ENCODE data around the gene C14orf93.

The C14orf93 gene

DNA sequence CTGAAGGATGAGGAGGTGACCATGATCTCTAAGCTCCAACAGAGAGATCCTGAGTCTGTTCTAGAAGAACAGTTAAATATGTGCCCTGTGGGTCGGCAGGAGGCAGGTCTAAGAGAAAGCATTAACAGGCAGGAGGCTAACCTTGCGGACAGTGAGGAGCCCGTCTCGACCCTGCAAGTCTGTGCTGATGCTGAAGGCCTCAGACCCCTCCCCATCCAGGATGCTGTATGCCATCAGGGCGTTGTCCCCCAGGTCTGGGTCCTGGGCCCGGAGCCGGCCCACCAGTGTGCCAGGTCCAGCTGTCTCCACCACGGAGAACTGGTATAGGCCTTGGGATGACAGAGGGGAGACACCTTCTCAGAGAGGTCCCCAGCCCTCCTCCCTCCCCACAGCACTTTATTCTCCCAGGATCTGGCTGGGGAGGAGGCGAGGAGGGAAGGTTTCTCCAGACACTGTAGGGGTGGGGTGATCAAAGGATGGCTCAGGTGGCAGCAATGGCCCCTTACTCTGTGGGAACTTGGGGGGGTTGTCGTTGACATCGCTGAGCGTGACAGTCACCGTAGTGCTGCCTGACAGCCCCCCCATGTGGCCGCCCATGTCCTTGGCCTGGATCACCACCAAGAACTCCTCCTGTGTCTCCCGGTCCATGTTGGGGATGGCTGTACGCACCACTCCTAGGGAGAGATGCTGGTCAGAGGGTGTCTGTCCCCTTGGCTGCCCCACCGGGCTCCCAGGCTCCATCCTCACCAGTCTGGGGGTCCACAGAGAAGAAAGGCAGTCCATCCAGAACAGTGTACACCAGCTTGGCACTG, 44.3 kb upstream of the C14orf93 start:
- DNase-seq (ENCODE audit: low read depth, low spot score) = no peak
- Histone ChIP-seq H3K27me3 (ENCODE audit: control insufficient read depth, insufficient read depth, low read length) (no peaks in the 10 kb centered on the region), H3K4me3 (ENCODE audit: low read length) (no peak overlapping the region), H3K27ac (ENCODE audit: low read length) (no peak overlapping the region), H3K4me1 (ENCODE audit: control insufficient read depth, insufficient read depth, low read length) (peaks cover 6% of the 10 kb centered on the region; the same call in 1 of the 2 replicates), H3K36me3 (ENCODE audit: control insufficient read depth, insufficient read depth, low read length) (peaks cover 3% of the 10 kb centered on the region; the same call in 1 of the 2 replicates), H3K9me3 (ENCODE audit: control insufficient read depth, insufficient read depth, low read length) (no peaks in the 10 kb centered on the region)
- no CpG with 5 or more reads among the region's 17 CpGs for WGBS (ENCODE audit: insufficient coverage, insufficient read length)

DNA sequence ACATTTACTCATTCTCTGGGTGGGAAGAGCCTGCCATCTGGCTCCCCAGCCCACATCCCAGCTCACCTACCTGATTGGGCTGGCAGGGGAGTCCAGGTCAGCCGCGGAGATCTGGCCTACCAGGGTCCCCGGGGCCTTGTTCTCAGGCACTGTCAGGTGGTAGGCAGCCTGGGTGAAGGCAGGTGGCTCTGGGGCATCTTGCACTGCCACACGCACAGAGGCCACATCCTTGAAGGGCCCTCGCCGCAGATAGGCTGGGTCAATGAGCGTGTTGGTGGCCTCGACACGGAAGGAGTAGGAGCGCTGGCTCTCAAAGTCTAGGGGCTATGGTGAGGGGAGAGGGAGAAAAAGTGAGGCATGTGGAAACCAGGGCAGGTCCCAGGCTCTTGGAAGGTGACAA, 43.5 kb upstream of the C14orf93 start:
- peaks cover 6% of the 10 kb centered on the region; the same call in 1 of the 2 replicates for H3K4me1 ChIP-seq (ENCODE audit: control insufficient read depth, insufficient read depth, low read length)
- H3K9me3 ChIP-seq (ENCODE audit: control insufficient read depth, insufficient read depth, low read length) = no peaks in the 10 kb centered on the region
- no peak for DNase-seq (ENCODE audit: low read depth, low spot score)
- H3K4me3 ChIP-seq (ENCODE audit: low read length) = no peak overlapping the region
- H3K27me3 ChIP-seq (ENCODE audit: control insufficient read depth, insufficient read depth, low read length) = no peaks in the 10 kb centered on the region
- no peak overlapping the region for H3K27ac ChIP-seq (ENCODE audit: low read length)
- no peaks in the 10 kb centered on the region for H3K36me3 ChIP-seq (ENCODE audit: control insufficient read depth, insufficient read depth, low read length)
- no CpG with 5 or more reads among the region's 10 CpGs for WGBS (ENCODE audit: insufficient coverage, insufficient read length)

DNA sequence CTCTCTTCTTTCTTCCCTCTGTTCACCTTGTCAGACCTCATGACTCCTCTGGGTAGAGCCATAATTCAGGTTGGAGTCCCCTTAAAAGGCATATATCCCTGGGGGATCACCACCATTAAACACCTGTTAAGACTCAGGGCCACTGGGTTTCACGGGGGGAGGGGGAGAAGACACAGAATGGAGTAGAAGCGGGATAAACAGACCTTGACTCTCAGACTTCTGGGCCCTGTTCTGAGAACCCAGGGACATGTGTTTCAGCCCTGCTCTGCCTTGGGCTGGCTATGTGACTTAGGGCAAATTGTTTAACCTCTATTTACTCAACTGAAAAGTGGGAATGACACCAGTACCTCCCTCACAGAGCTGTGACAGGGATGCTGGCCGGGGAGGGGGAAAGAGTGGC, 42.7 kb upstream of the C14orf93 start:
- Histone ChIP-seq H3K36me3 (ENCODE audit: control insufficient read depth, insufficient read depth, low read length) (no peaks in the 10 kb centered on the region), H3K9me3 (ENCODE audit: control insufficient read depth, insufficient read depth, low read length) (no peaks in the 10 kb centered on the region), H3K27ac (ENCODE audit: low read length) (no peak overlapping the region), H3K27me3 (ENCODE audit: control insufficient read depth, insufficient read depth, low read length) (no peaks in the 10 kb centered on the region), H3K4me1 (ENCODE audit: control insufficient read depth, insufficient read depth, low read length) (peaks cover 4% of the 10 kb centered on the region; the same call in 1 of the 2 replicates), H3K4me3 (ENCODE audit: low read length) (no peak overlapping the region)
- no CpG with 5 or more reads among the region's 3 CpGs for WGBS (ENCODE audit: insufficient coverage, insufficient read length)
- DNase-seq (ENCODE audit: low read depth, low spot score) = no peak

DNA sequence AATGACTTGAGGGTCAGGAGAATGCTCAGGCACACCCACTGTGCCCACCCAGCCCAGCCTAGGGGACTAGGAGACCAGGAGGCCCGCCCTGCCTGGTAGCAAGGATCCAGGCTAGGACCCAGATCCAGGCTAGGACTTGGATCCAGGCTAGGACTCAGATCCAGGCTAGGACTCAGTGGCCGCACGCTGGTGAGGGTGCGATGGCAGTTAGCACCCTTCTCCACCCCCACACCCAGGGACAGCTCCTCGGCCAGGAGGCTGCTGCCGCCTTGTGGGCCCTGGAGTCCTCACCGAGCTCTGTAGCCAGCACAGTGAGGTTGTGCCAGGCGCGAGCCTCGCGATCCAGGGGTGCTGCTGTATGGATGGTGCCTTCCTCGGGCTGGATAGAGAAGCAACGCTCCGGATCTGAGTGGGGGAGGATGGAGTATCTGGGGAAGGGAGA, 42.3 kb upstream of the C14orf93 start:
- Histone ChIP-seq H3K9me3 (ENCODE audit: control insufficient read depth, insufficient read depth, low read length) (no peaks in the 10 kb centered on the region), H3K36me3 (ENCODE audit: control insufficient read depth, insufficient read depth, low read length) (no peaks in the 10 kb centered on the region), H3K27me3 (ENCODE audit: control insufficient read depth, insufficient read depth, low read length) (no peaks in the 10 kb centered on the region), H3K4me3 (ENCODE audit: low read length) (no peak overlapping the region), H3K27ac (ENCODE audit: low read length) (no peak overlapping the region), H3K4me1 (ENCODE audit: control insufficient read depth, insufficient read depth, low read length) (peaks cover 4% of the 10 kb centered on the region; the same call in 1 of the 2 replicates)
- no CpG with 5 or more reads among the region's 14 CpGs for WGBS (ENCODE audit: insufficient coverage, insufficient read length)
- DNase-seq (ENCODE audit: low read depth, low spot score) = no peak

DNA sequence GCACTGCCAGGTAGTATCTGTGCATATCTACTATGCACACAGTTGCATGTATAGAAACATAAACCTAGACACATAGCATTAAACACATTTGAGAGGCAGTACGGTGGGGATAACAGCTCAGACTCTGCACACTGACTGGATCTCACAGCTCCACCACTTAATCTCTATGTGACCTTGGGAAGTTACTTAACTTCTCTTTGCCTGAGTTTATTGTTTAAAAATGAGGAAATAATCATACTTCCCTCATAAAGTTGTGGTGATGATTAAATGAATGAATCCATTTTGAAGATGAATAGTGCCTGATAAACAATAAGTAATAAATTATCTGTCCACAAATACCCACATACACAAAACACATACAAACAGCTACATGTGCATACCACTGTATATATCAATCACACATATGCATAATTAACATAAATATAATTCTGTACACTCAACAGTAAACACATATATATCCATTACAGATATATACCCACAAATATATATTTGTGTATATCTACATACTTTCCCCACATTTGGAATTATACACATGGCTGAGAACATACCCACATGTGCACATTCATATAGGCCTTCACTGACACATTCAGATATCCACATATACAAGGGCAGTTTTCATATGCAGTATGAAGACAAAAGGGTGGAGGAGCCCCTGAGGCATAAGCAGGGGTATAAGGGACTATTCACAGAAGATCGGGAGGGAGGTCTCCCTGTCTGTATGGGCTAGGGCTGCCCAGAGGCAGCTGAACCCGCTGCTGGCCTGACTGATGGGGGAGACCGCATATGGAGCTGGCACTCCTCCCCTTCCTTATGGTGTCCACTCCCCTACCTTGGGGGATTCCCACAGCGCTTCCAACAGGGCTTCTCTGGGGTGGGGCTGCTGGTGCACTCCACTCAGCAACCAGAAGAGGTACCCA, 41.5 kb upstream of the C14orf93 start:
- H3K9me3 ChIP-seq (ENCODE audit: control insufficient read depth, insufficient read depth, low read length) = no peaks in the 10 kb centered on the region
- H3K27me3 ChIP-seq (ENCODE audit: control insufficient read depth, insufficient read depth, low read length) = no peaks in the 10 kb centered on the region
- H3K4me3 ChIP-seq (ENCODE audit: low read length) = no peak overlapping the region
- no peak overlapping the region for H3K27ac ChIP-seq (ENCODE audit: low read length)
- H3K4me1 ChIP-seq (ENCODE audit: control insufficient read depth, insufficient read depth, low read length) = peaks cover 4% of the 10 kb centered on the region; the same call in 1 of the 2 replicates
- no peak for DNase-seq (ENCODE audit: low read depth, low spot score)
- H3K36me3 ChIP-seq (ENCODE audit: control insufficient read depth, insufficient read depth, low read length) = no peaks in the 10 kb centered on the region
- WGBS (ENCODE audit: insufficient coverage, insufficient read length) = no CpG with 5 or more reads among the region's 5 CpGs

DNA sequence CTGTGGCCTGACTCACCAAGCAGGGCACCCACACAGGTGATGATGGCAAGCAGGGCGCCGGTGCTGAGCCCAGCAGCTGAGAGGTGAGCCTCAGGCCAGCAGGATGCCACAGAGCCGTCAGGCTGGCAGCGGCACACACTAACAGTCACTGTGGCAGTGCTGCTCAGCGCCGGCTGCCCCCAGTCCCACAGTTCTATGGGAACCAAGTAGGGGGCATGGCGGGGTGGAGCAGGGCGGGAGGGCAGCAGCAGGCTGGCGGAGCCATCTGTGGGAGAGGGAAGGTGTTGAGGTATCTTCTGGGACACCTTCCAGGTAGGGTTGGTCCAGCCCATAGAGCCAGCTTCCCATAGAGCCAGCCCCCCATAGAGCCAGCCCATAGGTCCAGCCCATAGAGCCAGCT, 39.1 kb upstream of the C14orf93 start:
- Histone ChIP-seq H3K4me1 (ENCODE audit: control insufficient read depth, insufficient read depth, low read length) (no peaks in the 10 kb centered on the region; the same call in 1 of the 2 replicates), H3K27ac (ENCODE audit: low read length) (no peak overlapping the region), H3K9me3 (ENCODE audit: control insufficient read depth, insufficient read depth, low read length) (no peaks in the 10 kb centered on the region), H3K4me3 (ENCODE audit: low read length) (no peak overlapping the region), H3K36me3 (ENCODE audit: control insufficient read depth, insufficient read depth, low read length) (no peaks in the 10 kb centered on the region), H3K27me3 (ENCODE audit: control insufficient read depth, insufficient read depth, low read length) (no peaks in the 10 kb centered on the region)
- no CpG with 5 or more reads among the region's 9 CpGs for WGBS (ENCODE audit: insufficient coverage, insufficient read length)
- DNase-seq (ENCODE audit: low read depth, low spot score) = no peak

DNA sequence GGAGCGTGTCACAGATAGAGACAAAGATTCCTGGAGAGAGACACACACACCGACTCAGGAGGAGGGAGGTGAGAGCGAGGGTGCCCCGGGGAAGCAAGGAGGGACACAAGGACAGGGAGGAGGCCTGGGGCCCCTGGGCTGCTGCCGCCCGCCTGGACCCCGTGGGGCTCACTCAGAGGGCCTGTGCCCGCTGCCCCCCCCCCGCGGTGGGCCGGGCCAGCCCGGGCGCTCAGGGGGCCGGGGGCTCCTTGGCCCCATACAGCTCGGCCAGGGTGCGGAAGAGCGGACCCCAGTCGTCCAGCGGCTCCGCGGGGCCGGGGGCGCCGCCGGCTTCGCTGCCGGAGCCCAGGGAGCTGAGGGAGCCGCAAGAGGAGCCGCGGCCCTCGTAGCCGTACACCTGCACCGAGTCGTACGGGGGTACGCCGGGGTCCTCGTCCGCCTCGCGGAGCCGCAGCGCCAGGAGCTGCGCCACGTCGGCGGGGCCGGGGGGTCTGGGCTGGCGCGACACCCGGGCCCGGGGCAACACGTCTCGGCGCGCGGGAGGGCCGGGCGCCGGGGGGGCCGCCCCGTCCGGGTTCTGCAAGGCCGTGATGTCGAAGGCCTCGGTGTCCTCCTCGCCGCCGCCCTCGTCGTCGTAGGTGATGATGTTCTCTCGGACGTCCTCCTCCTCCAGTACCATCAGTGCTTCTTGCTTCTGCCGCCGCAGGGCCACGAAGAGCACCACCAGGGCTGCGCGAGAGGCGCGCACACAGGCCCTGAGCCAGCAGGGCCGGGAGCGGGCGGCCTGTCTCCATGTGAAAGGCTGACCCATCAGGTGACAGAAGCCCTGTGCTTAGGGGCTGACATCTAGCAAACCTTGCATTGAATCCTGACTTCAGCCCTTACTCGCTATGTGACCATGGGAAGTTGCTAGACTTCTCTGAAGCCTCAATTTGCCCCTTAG, 38.1 kb upstream of the C14orf93 start:
- Histone ChIP-seq H3K27me3 (ENCODE audit: control insufficient read depth, insufficient read depth, low read length) (no peaks in the 10 kb centered on the region), H3K4me3 (ENCODE audit: low read length) (no peak overlapping the region)
- WGBS (ENCODE audit: insufficient coverage, insufficient read length) = no CpG with 5 or more reads among the region's 85 CpGs

DNA sequence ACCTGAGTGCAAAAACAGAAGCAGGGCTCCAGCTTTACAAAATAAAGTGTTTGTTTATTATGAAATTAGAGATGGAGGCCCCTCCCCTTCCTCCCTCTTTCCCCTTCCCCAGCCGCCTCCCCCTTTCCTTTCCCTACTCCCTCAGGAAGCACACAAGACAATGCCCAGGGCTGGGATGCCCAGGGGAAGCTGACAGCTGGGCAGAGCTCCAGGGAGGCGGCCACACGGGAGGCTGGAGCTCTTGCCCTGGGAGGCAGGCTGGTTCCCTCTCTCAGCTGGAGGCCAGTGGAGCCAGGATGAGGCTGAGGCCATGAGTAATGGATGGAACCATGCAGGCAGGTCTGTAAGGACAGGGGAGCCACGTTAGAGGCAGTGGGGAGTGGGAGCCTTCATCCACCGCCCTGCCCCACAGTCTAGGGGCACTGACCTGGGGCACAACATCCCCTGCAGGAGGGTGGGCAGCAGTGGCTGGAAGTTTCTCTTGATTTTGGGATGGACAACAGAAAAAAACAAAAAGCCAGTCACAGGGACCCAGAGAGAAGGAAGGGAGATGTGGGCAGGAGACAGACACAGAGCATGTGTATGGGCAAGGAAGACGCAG, 37.2 kb upstream of the C14orf93 start:
- no peaks in the 10 kb centered on the region for H3K27me3 ChIP-seq (ENCODE audit: control insufficient read depth, insufficient read depth, low read length)
- no peak overlapping the region for H3K4me3 ChIP-seq (ENCODE audit: low read length)
- H3K4me1 ChIP-seq (ENCODE audit: control insufficient read depth, insufficient read depth, low read length) = no peaks in the 10 kb centered on the region; the same call in 1 of the 2 replicates
- no CpG with 5 or more reads among the region's 6 CpGs for WGBS (ENCODE audit: insufficient coverage, insufficient read length)
- H3K36me3 ChIP-seq (ENCODE audit: control insufficient read depth, insufficient read depth, low read length) = no peaks in the 10 kb centered on the region
- DNase-seq (ENCODE audit: low read depth, low spot score) = no peak
- no peaks in the 10 kb centered on the region for H3K9me3 ChIP-seq (ENCODE audit: control insufficient read depth, insufficient read depth, low read length)
- no peak overlapping the region for H3K27ac ChIP-seq (ENCODE audit: low read length)

More for the DNA sequence above, 38.1 kb upstream of the C14orf93 start:
- DNase-seq (ENCODE audit: low read depth, low spot score) = no peak
- H3K27ac ChIP-seq (ENCODE audit: low read length) = no peak overlapping the region
- no peaks in the 10 kb centered on the region for H3K9me3 ChIP-seq (ENCODE audit: control insufficient read depth, insufficient read depth, low read length)
- no peaks in the 10 kb centered on the region for H3K36me3 ChIP-seq (ENCODE audit: control insufficient read depth, insufficient read depth, low read length)
- H3K4me1 ChIP-seq (ENCODE audit: control insufficient read depth, insufficient read depth, low read length) = no peaks in the 10 kb centered on the region; the same call in 1 of the 2 replicates

DNA sequence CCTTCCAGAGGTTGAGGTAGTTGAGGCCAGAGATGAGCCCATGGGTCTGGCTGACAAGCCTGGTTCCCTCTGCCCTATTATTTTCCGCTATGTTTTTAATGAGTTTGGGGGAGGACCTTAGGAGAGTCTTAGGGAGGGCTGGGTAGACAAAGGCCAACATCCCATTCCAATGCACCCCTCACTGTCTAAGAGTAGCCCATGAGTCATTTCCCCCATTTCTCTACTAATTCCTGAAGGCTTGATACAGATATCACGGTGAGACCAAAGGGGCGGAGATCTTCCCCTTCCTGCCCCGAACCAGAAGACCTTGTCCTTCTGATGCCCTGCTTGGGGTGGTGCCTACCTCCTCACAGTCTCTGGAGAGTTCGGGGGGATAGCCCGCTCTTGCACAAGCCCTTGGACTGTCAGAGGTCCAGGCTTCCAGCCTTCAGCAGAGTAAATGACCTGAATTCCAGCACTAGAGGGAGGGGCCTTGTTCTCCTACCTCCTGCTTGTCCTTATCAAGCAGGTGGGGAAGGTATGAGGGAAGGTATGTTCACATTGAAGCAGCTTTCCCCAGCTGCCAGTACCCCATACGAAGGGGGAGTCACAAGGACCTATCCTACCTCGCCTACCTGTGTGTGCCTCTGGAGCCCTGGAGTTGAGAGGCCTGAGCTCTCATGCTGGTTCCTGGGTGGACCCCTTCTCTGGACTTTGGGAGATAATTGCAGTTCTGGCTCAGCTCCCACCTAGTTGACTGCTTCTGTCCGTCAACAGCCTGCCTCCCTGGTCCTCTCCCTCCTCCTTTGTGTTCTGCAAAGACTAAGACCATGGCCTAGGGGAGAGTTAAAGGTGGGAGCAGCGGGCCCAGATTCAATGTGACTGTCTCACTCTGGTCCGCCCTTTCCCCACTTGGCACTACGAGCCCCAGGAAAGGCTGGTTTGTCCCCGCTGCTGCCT, 35.7 kb upstream of the C14orf93 start:
- Histone ChIP-seq H3K27ac (ENCODE audit: low read length) (no peak overlapping the region), H3K4me1 (ENCODE audit: control insufficient read depth, insufficient read depth, low read length) (no peaks in the 10 kb centered on the region), H3K36me3 (ENCODE audit: control insufficient read depth, insufficient read depth, low read length) (no peaks in the 10 kb centered on the region), H3K4me3 (ENCODE audit: low read length) (no peak overlapping the region), H3K27me3 (ENCODE audit: control insufficient read depth, insufficient read depth, low read length) (no peaks in the 10 kb centered on the region), H3K9me3 (ENCODE audit: control insufficient read depth, insufficient read depth, low read length) (no peaks in the 10 kb centered on the region)
- no CpG with 5 or more reads among the region's 13 CpGs for WGBS (ENCODE audit: insufficient coverage, insufficient read length)
- no peak for DNase-seq (ENCODE audit: low read depth, low spot score)
